GM18909 (cell line): ENCODE results near the gene PRPH.
"Not testable (repeated sequence)": the region's sequence is repeated elsewhere in the genome, so short reads cannot be mapped to it uniquely, and the experiment has no call there.

Experiments used
- ATAC-seq: cut with Tn5 transposase; IDR thresholded peaks from one replicate; pipeline ENCODE4 v1.9.1; 2021; ENCODE audit warnings: mild to moderate bottlenecking; ENCODE audit not compliant: unreplicated experiment, poor library complexity

The PRPH gene

GRCh38 chr12:49295082-49295936 is at the start of gene PRPH:
Gene PRPH (plus strand): TSS chr12:49295147. CDS start chr12:49295201, 54 bp downstream.
- no peak for ATAC-seq

GRCh38 chr12:49251357-49251756 is 43.6 kb upstream of the PRPH start:
- no peak for ATAC-seq

DNA sequence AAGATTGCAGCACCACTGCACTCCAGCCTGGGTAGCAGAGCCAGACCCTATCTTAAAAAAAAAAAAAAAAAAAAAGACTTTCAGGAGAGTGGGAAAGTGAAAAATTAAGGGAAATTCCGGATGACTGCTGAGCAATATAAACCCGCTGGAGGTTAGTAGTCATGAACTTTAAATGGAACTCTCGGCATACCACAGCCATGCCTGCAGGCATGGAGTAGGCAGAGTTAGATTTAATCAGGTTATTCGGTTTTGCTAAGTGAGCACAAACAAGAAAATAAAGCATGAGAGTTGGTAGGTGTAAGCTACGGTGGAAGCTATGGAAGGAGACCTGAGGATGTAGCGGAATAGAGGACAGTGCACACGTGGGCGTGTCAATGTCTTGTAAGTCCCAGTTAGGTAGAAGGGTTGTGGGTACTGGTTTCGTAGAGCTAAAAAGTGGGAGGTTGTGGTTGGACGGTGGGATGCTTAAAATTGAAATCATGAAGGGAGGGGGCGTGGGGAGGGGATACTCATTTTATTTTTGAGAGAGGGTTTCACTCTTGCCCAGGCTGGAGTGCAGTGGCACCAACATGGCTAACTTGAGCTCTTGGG is 41.8 kb upstream of the PRPH start:
- no peak for ATAC-seq

GRCh38 chr12:49255456-49255855 is 39.5 kb upstream of the PRPH start:
- ATAC-seq = not testable (repeated sequence)

- no peak for ATAC-seq
Observed at GRCh38 chr12:49255857-49256637, 38.9 kb upstream of the PRPH start.

- not testable (repeated sequence) for ATAC-seq
Observed at GRCh38 chr12:49257508-49258184, 37.3 kb upstream of the PRPH start.

DNA sequence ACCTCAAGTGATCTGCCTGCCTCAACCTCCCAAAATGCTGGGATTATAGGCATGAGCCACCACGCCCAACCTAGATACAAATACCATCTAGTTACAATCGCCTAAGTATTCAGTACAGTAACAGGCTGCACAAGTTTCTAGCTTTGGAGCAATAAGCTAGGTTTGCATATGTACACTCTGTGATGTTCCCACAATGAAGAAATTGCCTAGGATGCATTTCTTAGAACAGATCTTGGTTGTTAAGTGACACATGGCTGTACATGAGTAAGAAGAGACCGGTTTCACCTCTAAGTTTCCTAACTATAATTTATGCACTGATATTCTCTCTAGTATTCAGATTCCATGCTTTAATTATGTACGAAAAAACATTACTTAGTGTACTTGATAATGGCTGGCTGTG is 35.5 kb upstream of the PRPH start:
- no peak for ATAC-seq

- no peak for ATAC-seq
Observed at GRCh38 chr12:49260166-49260565, 34.8 kb upstream of the PRPH start.

GRCh38 chr12:49260571-49261363 is 34.2 kb upstream of the PRPH start:
- no peak for ATAC-seq

GRCh38 chr12:49261721-49262120 is 33.2 kb upstream of the PRPH start:
- no peak for ATAC-seq

DNA sequence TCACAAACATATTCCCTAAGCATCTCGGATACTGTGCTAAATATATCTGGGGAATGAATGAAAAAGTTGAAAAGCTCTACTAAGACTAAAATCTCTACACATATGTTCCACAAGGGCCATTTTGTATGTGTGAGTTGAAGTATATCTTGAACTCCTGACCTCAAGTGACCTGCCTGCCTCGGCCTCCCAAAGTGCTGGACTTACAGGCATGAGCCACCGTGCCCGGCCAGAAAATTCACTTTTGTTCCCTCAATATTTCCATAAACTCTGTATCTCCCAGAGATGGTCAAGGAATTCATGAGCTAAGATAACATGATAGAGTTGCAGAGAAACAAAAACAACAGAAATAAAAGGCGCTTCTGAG is 31.6 kb upstream of the PRPH start:
- no peak for ATAC-seq

- ATAC-seq = peak; percentile 25
Observed at GRCh38 chr12:49264466-49264872, 30.5 kb upstream of the PRPH start.

DNA sequence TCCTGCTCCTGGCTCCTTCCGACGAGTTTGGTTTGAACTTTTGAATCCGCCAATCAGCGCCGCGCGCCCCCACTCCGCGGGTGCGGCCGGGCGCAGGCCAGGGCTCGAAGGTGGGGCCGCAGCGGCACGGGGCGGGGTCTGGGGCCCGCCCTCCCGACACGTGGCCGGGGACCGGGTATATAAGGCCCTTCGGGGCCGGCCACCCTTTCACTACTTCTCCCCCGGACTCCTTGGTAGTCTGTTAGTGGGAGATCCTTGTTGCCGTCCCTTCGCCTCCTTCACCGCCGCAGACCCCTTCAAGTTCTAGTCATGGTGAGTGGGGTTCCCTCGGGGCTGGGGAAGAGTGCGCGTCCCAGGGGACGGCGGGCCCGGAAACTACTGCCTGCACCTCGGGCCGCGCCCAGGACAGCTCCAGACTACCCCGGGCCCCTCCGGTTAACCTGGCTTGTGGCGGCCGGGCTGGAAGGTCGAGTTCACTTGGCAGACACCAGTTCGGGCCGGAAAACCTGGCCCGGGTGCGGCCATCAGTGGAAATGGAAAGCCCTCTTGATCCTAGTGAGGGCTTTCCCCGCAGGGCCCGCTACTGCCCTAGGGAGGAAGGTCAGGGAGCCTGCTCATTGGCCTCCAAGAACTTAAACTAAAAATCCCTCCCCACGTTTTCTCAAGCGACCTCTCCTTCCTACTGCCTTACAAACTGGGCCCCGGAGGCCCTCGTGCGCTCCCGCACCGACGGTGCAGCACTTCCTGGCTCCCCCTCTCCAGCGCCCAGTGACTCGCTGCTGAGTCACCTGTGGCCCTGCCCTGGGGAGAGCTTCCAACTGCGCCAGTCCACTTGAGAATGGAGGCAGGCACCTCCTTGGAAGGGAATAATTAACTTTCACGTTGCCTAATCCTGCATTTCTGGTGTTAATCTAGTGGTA is 29.8 kb upstream of the PRPH start, which contains the start of gene TUBA1C:
Gene TUBA1C (plus strand): TSS at position 210 of the 920 bp plus-strand sequence. CDS start 100 bp downstream, at position 310.
- peak; percentile 84 for ATAC-seq

DNA sequence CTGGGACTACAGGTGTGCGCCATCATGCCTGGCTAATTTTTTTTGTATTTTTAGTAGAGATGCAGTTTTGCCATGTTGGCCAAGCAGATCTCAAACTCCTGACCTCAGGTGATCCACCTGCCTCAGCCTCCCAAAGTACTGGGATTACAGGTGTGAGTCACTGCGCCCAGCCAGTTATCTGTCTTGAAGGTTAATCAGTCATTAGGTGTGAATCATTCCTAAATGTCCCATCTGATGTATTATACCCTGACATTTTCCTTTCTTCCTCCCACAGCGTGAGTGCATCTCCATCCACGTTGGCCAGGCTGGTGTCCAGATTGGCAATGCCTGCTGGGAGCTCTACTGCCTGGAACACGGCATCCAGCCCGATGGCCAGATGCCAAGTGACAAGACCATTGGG is 25.8 kb upstream of the PRPH start:
- not testable (repeated sequence) for ATAC-seq

DNA sequence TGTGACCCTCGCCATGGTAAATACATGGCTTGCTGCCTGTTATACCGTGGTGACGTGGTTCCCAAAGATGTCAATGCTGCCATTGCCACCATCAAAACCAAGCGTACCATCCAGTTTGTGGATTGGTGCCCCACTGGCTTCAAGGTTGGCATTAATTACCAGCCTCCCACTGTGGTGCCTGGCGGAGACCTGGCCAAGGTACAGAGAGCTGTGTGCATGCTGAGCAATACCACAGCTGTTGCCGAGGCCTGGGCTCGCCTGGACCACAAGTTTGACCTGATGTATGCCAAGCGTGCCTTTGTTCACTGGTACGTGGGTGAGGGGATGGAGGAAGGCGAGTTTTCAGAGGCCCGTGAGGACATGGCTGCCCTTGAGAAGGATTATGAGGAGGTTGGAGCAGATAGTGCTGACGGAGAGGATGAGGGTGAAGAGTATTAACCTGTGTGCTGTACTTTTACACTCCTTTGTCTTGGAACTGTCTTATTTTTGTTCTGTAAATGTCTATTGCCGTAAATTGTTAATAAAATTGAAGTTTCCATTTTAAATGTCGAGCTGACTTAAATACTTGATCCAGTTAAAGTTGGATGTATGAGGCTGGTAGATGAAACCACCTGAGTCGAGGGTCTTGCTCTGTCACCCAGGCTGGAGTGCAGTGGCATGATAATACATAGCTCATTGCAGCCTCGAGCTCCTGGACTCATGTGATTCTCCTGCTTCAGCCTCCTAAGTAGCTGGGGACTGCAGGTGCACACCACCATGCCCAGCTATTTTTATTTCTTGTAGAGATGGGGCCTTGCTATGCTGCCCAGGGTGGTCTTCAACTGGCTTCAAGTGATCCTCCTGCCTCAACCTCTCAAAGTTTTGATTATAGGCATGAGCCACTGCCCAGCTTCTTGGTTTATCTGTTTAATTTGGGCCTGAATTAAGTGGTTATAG is 21.9 kb upstream of the PRPH start:
- ATAC-seq = no peak

- no peak for ATAC-seq
Observed at GRCh38 chr12:49273726-49274395, 21.1 kb upstream of the PRPH start.
